ENCODE measurements around the gene HSPA12B. TPM values are rescaled to one million over a fixed set of nuclear protein-coding genes. Genes with fewer than 3 reads are reported as not detected.

Gene HSPA12B
- total and polyA plus RNA-seq, 4 donors, result 0.25 to 21.2 (median 6.5) TPM

- intact Hi-C loops (cut with DNase I), result loop anchor here in 1 of 2 donors (10.0 kb wide), 1 partner anchor 62 kb away; the partner anchor contains the start of gene MAVS
- Histone ChIP-seq H3K9me3 (ENCODE audit: control insufficient read depth, low read length) (no peaks in the 10 kb centered on the region), H3K4me1 (ENCODE audit: control insufficient read depth in 1 of 2, insufficient read depth in 2 of 2, low read length in 2 of 2) (no peaks in the 10 kb centered on the region), H3K27me3 (ENCODE audit: control insufficient read depth in 1 of 2, insufficient read depth in 2 of 2, low read length in 1 of 2) (no peaks in the 10 kb centered on the region), H3K36me3 (ENCODE audit: control insufficient read depth in 1 of 2, insufficient read depth in 2 of 2, low read length in 1 of 2) (no peaks in the 10 kb centered on the region), H3K4me3 (ENCODE audit: low read length in 2 of 2) (no peak overlapping the region), H3K27ac (ENCODE audit: low read depth in 1 of 2, low read length in 2 of 2) (no peak overlapping the region)
- no peak for DNase-seq
- WGBS, 2 donors, result 61 to 69% methylated on average over 2 of the region's 2 CpGs
- ATAC-seq (ENCODE audit: low FRiP score), result no peak
Measured at GRCh38 chr20:3783068-3783489, 50.6 kb downstream of the HSPA12B start.

DNA sequence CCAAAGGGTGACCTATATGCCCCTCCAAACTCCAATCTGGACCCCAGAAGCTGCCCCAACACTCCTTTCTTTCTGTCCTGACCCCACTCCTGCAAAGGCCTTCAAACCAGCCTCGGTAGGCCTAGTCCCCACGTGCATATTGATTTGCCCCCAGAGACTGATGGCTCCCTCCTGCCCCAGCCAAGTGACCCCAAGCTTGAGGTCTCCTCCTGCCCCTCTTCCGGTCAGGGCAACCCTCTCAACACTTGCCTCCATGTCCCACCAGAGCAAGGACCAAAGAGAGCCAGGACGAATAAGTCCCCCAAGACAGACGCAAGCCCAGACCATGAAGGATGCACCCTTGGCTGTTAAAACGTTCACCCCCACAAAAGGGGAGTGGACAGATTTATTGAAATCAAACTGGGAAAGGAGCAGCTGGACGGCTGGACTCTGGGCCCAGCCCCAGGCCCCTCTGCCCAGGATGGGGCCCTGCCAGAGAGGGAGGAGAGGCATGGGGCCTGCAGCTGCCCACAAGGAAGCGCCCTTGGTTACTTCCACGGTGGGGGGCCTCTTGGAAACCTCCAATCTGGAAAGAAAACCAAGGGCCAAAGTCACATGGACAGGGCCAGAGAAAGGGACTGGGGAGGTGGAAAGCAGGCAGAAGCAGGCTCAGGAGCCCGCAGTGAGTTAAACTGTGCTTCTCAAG, 51.2 kb downstream of the HSPA12B start:
- no peak for ATAC-seq (ENCODE audit: low FRiP score)
- no peak for DNase-seq
- WGBS, 2 donors, result 65 to 69% methylated on average over 10 of the region's 10 CpGs
- intact Hi-C loops (cut with DNase I), result loop anchor here in 1 of 2 donors (10.0 kb wide), 1 partner anchor 61 kb away; the partner anchor contains the start of gene MAVS
- no peaks in the 10 kb centered on the region for H3K4me1 ChIP-seq (ENCODE audit: control insufficient read depth in 1 of 2, insufficient read depth in 2 of 2, low read length in 2 of 2)
- no peaks in the 10 kb centered on the region for H3K9me3 ChIP-seq (ENCODE audit: control insufficient read depth, low read length)
- H3K27me3 ChIP-seq (ENCODE audit: control insufficient read depth in 1 of 2, insufficient read depth in 2 of 2, low read length in 1 of 2), result no peaks in the 10 kb centered on the region
- no peaks in the 10 kb centered on the region for H3K36me3 ChIP-seq (ENCODE audit: control insufficient read depth in 1 of 2, insufficient read depth in 2 of 2, low read length in 1 of 2)
- no peak overlapping the region for H3K27ac ChIP-seq (ENCODE audit: low read depth in 1 of 2, low read length in 2 of 2)
- no peak overlapping the region for H3K4me3 ChIP-seq (ENCODE audit: low read length in 2 of 2)

GRCh38 chr20:3784216-3784853, 51.9 kb downstream of the HSPA12B start:
- H3K9me3 ChIP-seq (ENCODE audit: control insufficient read depth, low read length), result no peaks in the 10 kb centered on the region
- DNase-seq (peak; percentile 50 to 69), ATAC-seq (ENCODE audit: low FRiP score) (no peak)
- WGBS, 2 donors, result 72 to 80% methylated on average over 17 of the region's 17 CpGs
- H3K27ac ChIP-seq (ENCODE audit: low read depth in 1 of 2, low read length in 2 of 2), result no peak overlapping the region
- intact Hi-C loops (cut with DNase I), result loop anchor here in 1 of 2 donors (10.0 kb wide), 1 partner anchor 60 kb away; the partner anchor contains the start of gene MAVS
- H3K27me3 ChIP-seq (ENCODE audit: control insufficient read depth in 1 of 2, insufficient read depth in 2 of 2, low read length in 1 of 2), result no peaks in the 10 kb centered on the region
- no peaks in the 10 kb centered on the region for H3K4me1 ChIP-seq (ENCODE audit: control insufficient read depth in 1 of 2, insufficient read depth in 2 of 2, low read length in 2 of 2)
- no peaks in the 10 kb centered on the region for H3K36me3 ChIP-seq (ENCODE audit: control insufficient read depth in 1 of 2, insufficient read depth in 2 of 2, low read length in 1 of 2)
- H3K4me3 ChIP-seq (ENCODE audit: low read length in 2 of 2), result no peak overlapping the region

- ATAC-seq (ENCODE audit: low FRiP score) (no peak), DNase-seq (no peak)
- intact Hi-C loops (cut with DNase I), result loop anchor here in 1 of 2 donors (10.0 kb wide), 1 partner anchor 60 kb away; the partner anchor contains the start of gene MAVS
- Histone ChIP-seq H3K27ac (ENCODE audit: low read depth in 1 of 2, low read length in 2 of 2) (no peak overlapping the region), H3K27me3 (ENCODE audit: control insufficient read depth in 1 of 2, insufficient read depth in 2 of 2, low read length in 1 of 2) (no peaks in the 10 kb centered on the region), H3K36me3 (ENCODE audit: control insufficient read depth in 1 of 2, insufficient read depth in 2 of 2, low read length in 1 of 2) (no peaks in the 10 kb centered on the region), H3K9me3 (ENCODE audit: control insufficient read depth, low read length) (no peaks in the 10 kb centered on the region), H3K4me3 (ENCODE audit: low read length in 2 of 2) (no peak overlapping the region), H3K4me1 (ENCODE audit: control insufficient read depth in 1 of 2, insufficient read depth in 2 of 2, low read length in 2 of 2) (no peaks in the 10 kb centered on the region)
- 85 to 89% methylated on average over 6 of the region's 6 CpGs for WGBS, 2 donors
Measured at GRCh38 chr20:3784863-3785239, 52.4 kb downstream of the HSPA12B start.

DNA sequence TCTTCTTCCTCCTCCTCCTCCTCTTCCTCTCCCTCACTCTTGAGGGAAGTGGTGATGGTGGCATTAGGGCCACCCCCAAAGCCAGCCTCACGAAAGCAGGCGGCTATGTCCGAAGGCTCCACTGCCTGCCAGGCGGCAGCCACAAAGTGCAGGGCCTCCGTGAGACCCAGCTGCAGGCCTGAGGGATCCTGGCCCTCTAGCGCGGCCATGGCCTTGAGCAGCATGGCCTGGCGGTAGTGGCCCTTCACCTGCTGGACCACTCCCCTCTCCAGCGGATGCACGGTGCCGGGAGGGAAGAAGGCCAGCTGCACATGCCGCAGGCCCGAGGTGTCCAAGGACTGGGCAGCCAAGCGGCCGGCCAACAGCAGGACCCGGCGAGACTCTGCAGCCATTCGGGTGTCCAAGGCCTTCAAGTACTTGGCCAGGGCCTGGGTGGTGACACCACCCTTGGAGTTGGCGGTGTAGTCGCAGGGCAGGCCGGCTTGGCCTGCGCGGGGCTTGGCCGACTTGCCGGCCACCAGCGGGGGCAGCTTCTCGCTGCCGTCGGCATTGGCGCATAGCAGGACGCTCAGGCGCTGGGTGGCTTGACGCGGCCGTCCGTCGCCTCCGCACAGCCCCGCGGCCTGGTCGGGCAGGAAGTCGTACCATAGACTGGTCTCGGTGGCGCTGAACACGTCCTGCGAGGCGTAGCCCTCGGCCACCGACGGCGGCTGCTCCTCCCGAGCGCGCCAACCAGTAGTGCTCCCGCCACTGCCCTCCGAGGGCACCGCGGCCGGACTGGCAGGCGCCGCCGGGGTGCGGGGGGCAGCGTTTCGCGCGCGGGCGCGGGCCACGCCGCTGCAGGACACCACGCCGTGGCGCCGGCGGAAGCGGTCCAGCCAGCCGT, 53.0 kb downstream of the HSPA12B start:
- Histone ChIP-seq H3K4me1 (ENCODE audit: control insufficient read depth in 1 of 2, insufficient read depth in 2 of 2, low read length in 2 of 2) (no peaks in the 10 kb centered on the region), H3K27ac (ENCODE audit: low read depth in 1 of 2, low read length in 2 of 2) (peak overlapping the region in 1 of 2 donors; percentile 65), H3K36me3 (ENCODE audit: control insufficient read depth in 1 of 2, insufficient read depth in 2 of 2, low read length in 1 of 2) (no peaks in the 10 kb centered on the region), H3K9me3 (ENCODE audit: control insufficient read depth, low read length) (no peaks in the 10 kb centered on the region), H3K4me3 (ENCODE audit: low read length in 2 of 2) (peak overlapping the region; percentile 80 to 98), H3K27me3 (ENCODE audit: control insufficient read depth in 1 of 2, insufficient read depth in 2 of 2, low read length in 1 of 2) (no peaks in the 10 kb centered on the region)
- DNase-seq, result peak in 1 of 2 donors; percentile 79
- WGBS, 2 donors, result 18 to 27% methylated on average over 76 to 79 of the region's 79 CpGs
- peak; percentile 4 for ATAC-seq (ENCODE audit: low FRiP score)
- intact Hi-C loops (cut with DNase I), result loop anchor here (1.0 to 10.0 kb wide), 3 partner anchors 33 to 59 kb away; partner anchors contain the start of genes AP5S1 (in 1 of the 2) and MAVS (in 1 of the 2)

DNA sequence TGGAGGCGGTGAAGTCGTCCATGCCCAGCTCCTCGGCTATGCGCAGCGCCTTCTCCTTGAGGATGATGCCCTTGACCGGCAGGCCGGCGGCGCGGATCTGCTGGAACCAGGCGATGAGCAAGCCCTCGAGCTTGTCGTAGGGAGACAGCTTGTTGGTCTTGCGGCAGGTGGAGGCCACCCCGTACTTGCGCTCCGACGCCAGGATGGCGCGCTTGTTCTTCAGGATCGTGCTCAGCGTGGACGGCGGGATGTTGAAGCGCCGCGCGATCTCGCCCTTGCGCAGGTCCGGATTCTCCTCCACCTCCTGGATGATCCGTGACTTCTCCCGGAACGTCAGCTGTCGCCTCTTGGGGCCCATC, 53.6 kb downstream of the HSPA12B start:
- 1% methylated on average over 33 to 35 of the region's 35 CpGs for WGBS, 2 donors
- Histone ChIP-seq H3K4me3 (ENCODE audit: low read length in 2 of 2) (peak overlapping the region; percentile 80 to 98), H3K9me3 (ENCODE audit: control insufficient read depth, low read length) (no peaks in the 10 kb centered on the region), H3K27ac (ENCODE audit: low read depth in 1 of 2, low read length in 2 of 2) (peak overlapping the region; percentile 24 to 65), H3K36me3 (ENCODE audit: control insufficient read depth in 1 of 2, insufficient read depth in 2 of 2, low read length in 1 of 2) (no peaks in the 10 kb centered on the region), H3K4me1 (ENCODE audit: control insufficient read depth in 1 of 2, insufficient read depth in 2 of 2, low read length in 2 of 2) (no peaks in the 10 kb centered on the region), H3K27me3 (ENCODE audit: control insufficient read depth in 1 of 2, insufficient read depth in 2 of 2, low read length in 1 of 2) (no peaks in the 10 kb centered on the region)
- ATAC-seq (ENCODE audit: low FRiP score) (no peak), DNase-seq (peak; percentile 71 to 87)
- intact Hi-C loops (cut with DNase I), result loop anchor here (1.0 to 10.0 kb wide), 3 partner anchors 33 to 59 kb away; partner anchors contain the start of genes AP5S1 (in 1 of the 2) and MAVS (in 1 of the 2)

- no peaks in the 10 kb centered on the region for H3K9me3 ChIP-seq (ENCODE audit: control insufficient read depth, low read length)
- peak within 1 kb of the TSS; percentile 24 to 65 for H3K27ac ChIP-seq (ENCODE audit: low read depth in 1 of 2, low read length in 2 of 2)
- no peaks in the 10 kb centered on the region for H3K36me3 ChIP-seq (ENCODE audit: control insufficient read depth in 1 of 2, insufficient read depth in 2 of 2, low read length in 1 of 2)
- ATAC-seq (ENCODE audit: low FRiP score), result peak; percentile 96
- no peaks in the 10 kb centered on the region for H3K27me3 ChIP-seq (ENCODE audit: control insufficient read depth in 1 of 2, insufficient read depth in 2 of 2, low read length in 1 of 2)
- intact Hi-C loops (cut with DNase I), result loop anchor here (1.0 to 10.0 kb wide), 3 partner anchors 32 to 58 kb away; partner anchors contain the start of genes AP5S1 (in 1 of the 2) and MAVS (in 1 of the 2)
- peak within 1 kb of the TSS; percentile 80 to 98 for H3K4me3 ChIP-seq (ENCODE audit: low read length in 2 of 2)
- WGBS, 2 donors, result 1% methylated on average over 33 to 70 of the region's 70 CpGs
- peak; percentile 93 to 97 for DNase-seq
- no peaks in the 10 kb centered on the region for H3K4me1 ChIP-seq (ENCODE audit: control insufficient read depth in 1 of 2, insufficient read depth in 2 of 2, low read length in 2 of 2)
Measured at GRCh38 chr20:3786665-3787323, 54.3 kb downstream of the HSPA12B start, which contains the start of gene CENPB. CENPB (minus strand) TSS chr20:3786740; CDS start chr20:3786483, 257 bp downstream.
